ENCODE results near the gene MAX. TPM values are rescaled to one million over a fixed set of nuclear protein-coding genes. Genes with fewer than 3 reads are reported as not detected.

Gene MAX
- total and polyA plus RNA-seq, 9 of the 15 experiments (the other 6 are each of a cell fraction or from before 2014, with no cell fraction given) = 15.4 to 96.5 (median 51.6) TPM

DNA sequence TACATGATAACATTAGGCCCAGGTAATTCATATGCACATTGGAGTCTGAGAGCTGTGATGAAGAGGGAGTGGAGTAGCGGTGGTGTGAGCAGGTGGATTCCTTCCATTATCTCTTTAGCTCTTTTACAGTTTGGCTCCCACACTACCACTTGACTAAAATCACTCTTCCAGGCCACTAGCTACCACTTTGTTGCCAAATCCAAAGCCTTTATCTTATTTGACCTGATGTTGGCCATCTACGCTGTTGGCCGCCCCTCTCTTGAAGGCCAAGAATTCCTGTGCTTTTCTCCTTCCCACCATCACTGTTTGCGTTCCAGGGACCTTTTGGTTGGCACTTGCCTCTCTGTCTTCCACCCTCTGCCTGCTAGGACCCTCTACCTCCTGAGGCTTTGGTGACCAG is 4.0 kb upstream of the MAX start:
- Histone ChIP-seq H3K36me3 (ENCODE audit: control insufficient read depth, insufficient read depth, low read length) (no peaks in the 10 kb centered on the region), H4K20me1 (replicated peaks; ENCODE audit: control insufficient read depth, insufficient read depth, low read length) (no peaks in the 10 kb centered on the region), H3K9me1 (ENCODE audit: control insufficient read depth, insufficient read depth, low read length) (no peaks in the 10 kb centered on the region), H3K9ac (ENCODE audit: insufficient read depth in 1 of 2, low read depth in 2 of 2, low read length in 2 of 2) (no peak overlapping the region), H3K4me2 (ENCODE audit: insufficient read depth, low read length) (no peak overlapping the region), H3K79me2 (ENCODE audit: control insufficient read depth, insufficient read depth, low read length) (peaks cover 10% of the 10 kb centered on the region), H3K27ac (ENCODE audit: extremely low read depth, low read depth, low read length) (peak overlapping the region; percentile 15; the same call in 1 of the 3 replicates), H3K4me3 (no peak overlapping the region), H3K4me1 (replicated peaks in 1 of 2; ENCODE audit: control insufficient read depth in 2 of 2, insufficient read depth in 2 of 2, low read length in 2 of 2) (peaks cover 23 to 32% of the 10 kb centered on the region in 2 experiments), H2AFZ (ENCODE audit: low read depth, low read length) (no peak overlapping the region), H3K9me3 (replicated peaks; ENCODE audit: control insufficient read depth, insufficient read depth, low read depth, low read length) (no peaks in the 10 kb centered on the region), H3K27me3 (ENCODE audit: control insufficient read depth in 2 of 2, insufficient read depth in 2 of 2, low read length in 2 of 2) (no peaks in the 10 kb centered on the region)
- no peak for ATAC-seq
- no TSS peak for BruUV-seq (replicated peaks)
- POLR2A ChIA-PET = interaction anchor here (0.5 to 0.7 kb wide), 2 partner anchors 56 to 68 kb away, joined by 3 read pairs; no protein-coding TSS in a partner anchor
- TF ChIP-seq ARID1B (IDR thresholded peaks at IDR 0.05) (peak; percentile 36; the same call in 1 of the 2 replicates), ZNF384 (IDR thresholded peaks at IDR 0.05; ENCODE audit: low read depth, low read length) (no peak), CHD4 (IDR thresholded peaks at IDR 0.05; ENCODE audit: insufficient read depth, insufficient replicate concordance, low read depth, low read length, poor library complexity, severe bottlenecking) (no peak), LCOR (CRISPR knock-in tag; IDR thresholded peaks at IDR 0.05) (0 out of 2 replicates have a peak, but pooled peaks have one; percentile 26), TCF3 (CRISPR knock-in tag; IDR thresholded peaks at IDR 0.05) (peak; percentile 61), ESRRB (CRISPR knock-in tag; IDR thresholded peaks at IDR 0.05; ENCODE audit: borderline replicate concordance) (no peak), CBFA2T3 (IDR thresholded peaks at IDR 0.05) (peak; percentile 62), NFIC (IDR thresholded peaks at IDR 0.05) (0 out of 2 replicates have a peak, but pooled peaks have one; percentile 6), ZNF561 (CRISPR knock-in tag; conservative IDR thresholded peaks at IDR 0.05) (no peak), CSDE1 (IDR thresholded peaks at IDR 0.05) (no peak), ZNF23 (CRISPR knock-in tag; IDR thresholded peaks at IDR 0.05) (no peak), HMGN3 (IDR thresholded peaks at IDR 0.05; ENCODE audit: borderline replicate concordance, extremely low read depth, insufficient read length, low read depth, low read length) (no peak), TEAD4 (IDR thresholded peaks at IDR 0.05; ENCODE audit: low read length) (peak; percentile 46; the same call in 1 of the 2 replicates), TEAD4 (CRISPR knock-in tag; IDR thresholded peaks at IDR 0.05; ENCODE audit: borderline replicate concordance) (no peak), SRSF7 (optimal IDR thresholded peaks at IDR 0.05; ENCODE audit: low read depth, low read length) (no peak), TAL1 (IDR thresholded peaks at IDR 0.05) (peak; percentile 26; the same call in 1 of the 2 replicates), CBFA2T2 (conservative IDR thresholded peaks at IDR 0.05) (peak; percentile 22; the same call in 1 of the 2 replicates)
- TF ChIP-seq, protein P1, sequence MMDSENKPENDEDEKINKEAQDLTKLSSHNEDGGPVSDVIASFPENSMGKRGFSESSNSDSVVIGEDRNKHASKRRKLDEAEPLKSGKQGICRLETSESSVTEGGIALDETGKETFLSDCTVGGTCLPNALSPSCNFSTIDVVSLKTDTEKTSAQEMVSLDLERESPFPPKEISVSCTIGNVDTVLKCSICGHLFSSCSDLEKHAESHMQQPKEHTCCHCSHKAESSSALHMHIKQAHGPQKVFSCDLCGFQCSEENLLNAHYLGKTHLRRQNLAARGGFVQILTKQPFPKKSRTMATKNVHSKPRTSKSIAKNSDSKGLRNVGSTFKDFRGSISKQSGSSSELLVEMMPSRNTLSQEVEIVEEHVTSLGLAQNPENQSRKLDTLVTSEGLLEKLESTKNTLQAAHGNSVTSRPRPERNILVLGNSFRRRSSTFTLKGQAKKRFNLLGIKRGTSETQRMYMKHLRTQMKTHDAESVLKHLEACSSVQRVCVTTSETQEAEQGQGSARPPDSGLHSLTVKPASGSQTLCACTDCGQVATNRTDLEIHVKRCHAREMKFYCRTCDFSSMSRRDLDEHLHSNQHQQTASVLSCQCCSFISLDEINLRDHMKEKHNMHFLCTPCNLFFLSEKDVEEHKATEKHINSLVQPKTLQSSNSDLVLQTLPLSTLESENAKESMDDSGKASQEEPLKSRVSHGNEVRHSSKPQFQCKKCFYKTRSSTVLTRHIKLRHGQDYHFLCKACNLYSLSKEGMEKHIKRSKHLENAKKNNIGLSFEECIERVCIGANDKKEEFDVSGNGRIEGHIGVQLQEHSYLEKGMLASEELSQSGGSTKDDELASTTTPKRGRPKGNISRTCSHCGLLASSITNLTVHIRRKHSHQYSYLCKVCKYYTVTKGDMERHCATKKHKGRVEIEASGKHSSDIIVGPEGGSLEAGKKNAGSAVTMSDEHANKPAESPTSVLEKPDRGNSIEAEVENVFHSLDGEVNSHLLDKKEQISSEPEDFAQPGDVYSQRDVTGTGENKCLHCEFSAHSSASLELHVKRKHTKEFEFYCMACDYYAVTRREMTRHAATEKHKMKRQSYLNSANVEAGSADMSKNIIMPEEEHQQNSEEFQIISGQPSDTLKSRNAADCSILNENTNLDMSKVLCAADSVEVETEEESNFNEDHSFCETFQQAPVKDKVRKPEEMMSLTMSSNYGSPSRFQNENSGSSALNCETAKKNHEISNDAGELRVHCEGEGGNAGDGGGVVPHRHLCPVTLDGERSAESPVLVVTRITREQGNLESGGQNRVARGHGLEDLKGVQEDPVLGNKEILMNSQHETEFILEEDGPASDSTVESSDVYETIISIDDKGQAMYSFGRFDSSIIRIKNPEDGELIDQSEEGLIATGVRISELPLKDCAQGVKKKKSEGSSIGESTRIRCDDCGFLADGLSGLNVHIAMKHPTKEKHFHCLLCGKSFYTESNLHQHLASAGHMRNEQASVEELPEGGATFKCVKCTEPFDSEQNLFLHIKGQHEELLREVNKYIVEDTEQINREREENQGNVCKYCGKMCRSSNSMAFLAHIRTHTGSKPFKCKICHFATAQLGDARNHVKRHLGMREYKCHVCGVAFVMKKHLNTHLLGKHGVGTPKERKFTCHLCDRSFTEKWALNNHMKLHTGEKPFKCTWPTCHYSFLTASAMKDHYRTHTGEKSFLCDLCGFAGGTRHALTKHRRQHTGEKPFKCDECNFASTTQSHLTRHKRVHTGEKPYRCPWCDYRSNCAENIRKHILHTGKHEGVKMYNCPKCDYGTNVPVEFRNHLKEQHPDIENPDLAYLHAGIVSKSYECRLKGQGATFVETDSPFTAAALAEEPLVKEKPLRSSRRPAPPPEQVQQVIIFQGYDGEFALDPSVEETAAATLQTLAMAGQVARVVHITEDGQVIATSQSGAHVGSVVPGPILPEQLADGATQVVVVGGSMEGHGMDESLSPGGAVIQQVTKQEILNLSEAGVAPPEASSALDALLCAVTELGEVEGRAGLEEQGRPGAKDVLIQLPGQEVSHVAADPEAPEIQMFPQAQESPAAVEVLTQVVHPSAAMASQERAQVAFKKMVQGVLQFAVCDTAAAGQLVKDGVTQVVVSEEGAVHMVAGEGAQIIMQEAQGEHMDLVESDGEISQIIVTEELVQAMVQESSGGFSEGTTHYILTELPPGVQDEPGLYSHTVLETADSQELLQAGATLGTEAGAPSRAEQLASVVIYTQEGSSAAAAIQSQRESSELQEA (IDR thresholded peaks at IDR 0.05; ENCODE audit: low read depth) = no peak
- peak in 1 of 4 experiments; percentile 35 for DNase-seq (ENCODE audit: extremely low read depth in 1 of 4, low spot score in 3 of 4)
- in situ Hi-C loops (cut with MboI) (no loop called here), intact Hi-C loops (cut with micrococcal nuclease) (no loop called here)
- CTCF ChIA-PET (ENCODE audit: low intra/inter-chr PET ratio) = no interaction called here
- FAIRE-seq = peak; percentile 11
- 31% methylated on average over 4 of the region's 4 CpGs for WGBS (ENCODE audit: insufficient coverage, low coverage, missing lambda C conversion rate)

Data from K562 (cell line).